ENCODE results near the gene TPM4.

DNA sequence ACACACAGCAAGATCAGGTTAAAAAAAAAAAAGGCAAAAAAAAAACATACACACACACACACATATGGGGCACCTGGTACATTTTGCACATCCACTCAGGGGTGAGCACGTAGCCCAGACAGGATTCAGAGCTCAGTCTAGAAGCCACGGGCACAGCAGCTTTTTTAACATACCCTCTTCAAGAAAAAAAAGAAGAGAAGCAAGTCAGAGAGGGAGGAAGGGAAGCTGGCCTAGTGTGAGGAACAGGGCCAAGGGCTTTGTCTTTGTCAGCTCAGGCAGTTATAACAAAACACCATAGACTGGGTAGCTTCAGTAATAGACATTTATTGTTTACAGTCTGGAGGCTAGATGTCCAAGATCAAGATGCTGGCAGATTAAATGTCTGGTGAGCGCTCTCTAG lies 2.3 kb upstream of the TPM4 start:
- TF ChIP-seq, protein P1, sequence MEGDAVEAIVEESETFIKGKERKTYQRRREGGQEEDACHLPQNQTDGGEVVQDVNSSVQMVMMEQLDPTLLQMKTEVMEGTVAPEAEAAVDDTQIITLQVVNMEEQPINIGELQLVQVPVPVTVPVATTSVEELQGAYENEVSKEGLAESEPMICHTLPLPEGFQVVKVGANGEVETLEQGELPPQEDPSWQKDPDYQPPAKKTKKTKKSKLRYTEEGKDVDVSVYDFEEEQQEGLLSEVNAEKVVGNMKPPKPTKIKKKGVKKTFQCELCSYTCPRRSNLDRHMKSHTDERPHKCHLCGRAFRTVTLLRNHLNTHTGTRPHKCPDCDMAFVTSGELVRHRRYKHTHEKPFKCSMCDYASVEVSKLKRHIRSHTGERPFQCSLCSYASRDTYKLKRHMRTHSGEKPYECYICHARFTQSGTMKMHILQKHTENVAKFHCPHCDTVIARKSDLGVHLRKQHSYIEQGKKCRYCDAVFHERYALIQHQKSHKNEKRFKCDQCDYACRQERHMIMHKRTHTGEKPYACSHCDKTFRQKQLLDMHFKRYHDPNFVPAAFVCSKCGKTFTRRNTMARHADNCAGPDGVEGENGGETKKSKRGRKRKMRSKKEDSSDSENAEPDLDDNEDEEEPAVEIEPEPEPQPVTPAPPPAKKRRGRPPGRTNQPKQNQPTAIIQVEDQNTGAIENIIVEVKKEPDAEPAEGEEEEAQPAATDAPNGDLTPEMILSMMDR (IDR thresholded peaks at IDR 0.05; ENCODE audit: control extremely low read depth in 1 of 3, insufficient read depth in 1 of 3, low read depth in 1 of 3, low read length in 3 of 3), result no peak
- TF ChIP-seq POLR2A (IDR thresholded peaks at IDR 0.05; ENCODE audit: control extremely low read depth in 1 of 2, low read depth in 2 of 2, low read length in 2 of 2) (no peak), SUZ12 (IDR thresholded peaks at IDR 0.05; ENCODE audit: low read length) (no peak), CTBP2 (IDR thresholded peaks at IDR 0.05; ENCODE audit: borderline replicate concordance, insufficient read depth, insufficient read length, low read length) (no peak), SP1 (IDR thresholded peaks at IDR 0.05; ENCODE audit: low read depth, low read length) (no peak), KDM1A (IDR thresholded peaks at IDR 0.05; ENCODE audit: borderline replicate concordance, low read length) (no peak), ASH2L (IDR thresholded peaks at IDR 0.05; ENCODE audit: low read length) (no peak)
- TF ChIP-seq, protein P2, sequence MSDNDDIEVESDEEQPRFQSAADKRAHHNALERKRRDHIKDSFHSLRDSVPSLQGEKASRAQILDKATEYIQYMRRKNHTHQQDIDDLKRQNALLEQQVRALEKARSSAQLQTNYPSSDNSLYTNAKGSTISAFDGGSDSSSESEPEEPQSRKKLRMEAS (IDR thresholded peaks at IDR 0.05), result no peak
